ENCODE data around the gene TRIO. TPM values are rescaled to one million over a fixed set of nuclear protein-coding genes. Genes with fewer than 3 reads are reported as not detected.

TRIO gene
- total RNA-seq, 1 experiment from 2014 or later: 99.8 TPM

- ChIA-PET CTCF (no interaction called here), POLR2A (ENCODE audit: low non-redundant PET) (no interaction called here)
- no peak for DNase-seq (ENCODE audit: low spot score)
- H3K4me3 ChIP-seq (ENCODE audit: low read depth, low read length, poor library complexity, severe bottlenecking): no peak overlapping the region
- no peaks in the 10 kb centered on the region for H3K27me3 ChIP-seq (replicated peaks; ENCODE audit: insufficient read depth, low read depth, low read length, poor library complexity)
- intact Hi-C loops (cut with micrococcal nuclease; ENCODE audit: unreplicated experiment): no loop called here
- no peak overlapping the region for H3K27ac ChIP-seq (ENCODE audit: low read depth, low read length, poor library complexity, severe bottlenecking)
- no peaks in the 10 kb centered on the region for H3K9me3 ChIP-seq (ENCODE audit: low read depth, low read length, poor library complexity, severe bottlenecking)
- TF ChIP-seq CTCF (conservative IDR thresholded peaks at IDR 0.05; ENCODE audit: low read depth, low read length) (no peak), EZH2 (IDR thresholded peaks at IDR 0.05; ENCODE audit: borderline replicate concordance, low read depth, low read length, poor library complexity, severe bottlenecking) (no peak)
- no peaks in the 10 kb centered on the region for H3K4me1 ChIP-seq (ENCODE audit: insufficient read depth, low read length, poor library complexity, severe bottlenecking)
- BruUV-seq (replicated peaks): no TSS peak
- H3K36me3 ChIP-seq (ENCODE audit: insufficient read depth, low read length, poor library complexity, severe bottlenecking): peaks cover 24% of the 10 kb centered on the region
Observed at GRCh38 chr5:14405706-14406553, 262.8 kb downstream of the TRIO start.

- no peaks in the 10 kb centered on the region for H3K4me1 ChIP-seq (ENCODE audit: insufficient read depth, low read length, poor library complexity, severe bottlenecking)
- peaks cover 25% of the 10 kb centered on the region for H3K36me3 ChIP-seq (ENCODE audit: insufficient read depth, low read length, poor library complexity, severe bottlenecking)
- BruUV-seq (replicated peaks): no TSS peak
Observed at GRCh38 chr5:14406554-14406849, 263.4 kb downstream of the TRIO start.

GRCh38 chr5:14407051-14407450, 263.9 kb downstream of the TRIO start:
- Histone ChIP-seq H3K4me3 (ENCODE audit: low read depth, low read length, poor library complexity, severe bottlenecking) (no peak overlapping the region), H3K27me3 (replicated peaks; ENCODE audit: insufficient read depth, low read depth, low read length, poor library complexity) (no peaks in the 10 kb centered on the region), H3K9me3 (ENCODE audit: low read depth, low read length, poor library complexity, severe bottlenecking) (no peaks in the 10 kb centered on the region), H3K4me1 (ENCODE audit: insufficient read depth, low read length, poor library complexity, severe bottlenecking) (no peaks in the 10 kb centered on the region), H3K27ac (ENCODE audit: low read depth, low read length, poor library complexity, severe bottlenecking) (no peak overlapping the region), H3K36me3 (ENCODE audit: insufficient read depth, low read length, poor library complexity, severe bottlenecking) (peaks cover 25% of the 10 kb centered on the region)
- no peak for TF ChIP-seq CTCF (conservative IDR thresholded peaks at IDR 0.05; ENCODE audit: low read depth, low read length)
- no peak for TF ChIP-seq EZH2 (IDR thresholded peaks at IDR 0.05; ENCODE audit: borderline replicate concordance, low read depth, low read length, poor library complexity, severe bottlenecking)
- CTCF ChIA-PET: no interaction called here
- POLR2A ChIA-PET (ENCODE audit: low non-redundant PET): no interaction called here
- DNase-seq (ENCODE audit: low spot score): no peak
- BruUV-seq (replicated peaks): no TSS peak
- intact Hi-C loops (cut with micrococcal nuclease; ENCODE audit: unreplicated experiment): no loop called here

More at GRCh38 chr5:14406554-14406849, 263.4 kb downstream of the TRIO start:
- no peak for TF ChIP-seq CTCF (conservative IDR thresholded peaks at IDR 0.05; ENCODE audit: low read depth, low read length)
- TF ChIP-seq EZH2 (IDR thresholded peaks at IDR 0.05; ENCODE audit: borderline replicate concordance, low read depth, low read length, poor library complexity, severe bottlenecking): no peak
- no peak for DNase-seq (ENCODE audit: low spot score)
- intact Hi-C loops (cut with micrococcal nuclease; ENCODE audit: unreplicated experiment): no loop called here
- H3K27ac ChIP-seq (ENCODE audit: low read depth, low read length, poor library complexity, severe bottlenecking): no peak overlapping the region
- ChIA-PET CTCF (no interaction called here), POLR2A (ENCODE audit: low non-redundant PET) (no interaction called here)
- no peak overlapping the region for H3K4me3 ChIP-seq (ENCODE audit: low read depth, low read length, poor library complexity, severe bottlenecking)
- H3K27me3 ChIP-seq (replicated peaks; ENCODE audit: insufficient read depth, low read depth, low read length, poor library complexity): no peaks in the 10 kb centered on the region
- H3K9me3 ChIP-seq (ENCODE audit: low read depth, low read length, poor library complexity, severe bottlenecking): no peaks in the 10 kb centered on the region

Measured in A673 (cell line).